Mononuclear cell (primary cell): ENCODE results near the gene EIF2A. TPM values are rescaled to one million over a fixed set of nuclear protein-coding genes. Genes with fewer than 3 reads are reported as not detected.

ENCODE experiments used
- H3K27me3 ChIP-seq: 2 replicates; pipeline ENCODE4 v1.6.0; 2011; ENCODE audit warnings: low read length, control low read depth; ENCODE audit not compliant: insufficient read depth
- H3K4me1 ChIP-seq: 2 replicates; pipeline ENCODE4 v1.5.1; 2011; ENCODE audit warnings: mild to moderate bottlenecking, low read length, control low read depth; ENCODE audit not compliant: insufficient read depth
- H3K4me3 ChIP-seq: 2 replicates; pipeline ENCODE4 v1.5.1; 2011; ENCODE audit warnings: mild to moderate bottlenecking, low read length, moderate library complexity
- H3K9me3 ChIP-seq: 2 replicates; pipeline ENCODE4 v1.5.1; 2011; ENCODE audit warnings: low read depth, mild to moderate bottlenecking, control low read depth, low read length
- total RNA-seq: library from RNA; depleted of rRNA; stranded (reverse); fragments of >200 nt; gene quantifications from one replicate; pipeline ENCODE4 v1.2.3, GENCODE V29; 2012

Gene EIF2A
- total RNA-seq, 1 donor = 246 TPM

DNA sequence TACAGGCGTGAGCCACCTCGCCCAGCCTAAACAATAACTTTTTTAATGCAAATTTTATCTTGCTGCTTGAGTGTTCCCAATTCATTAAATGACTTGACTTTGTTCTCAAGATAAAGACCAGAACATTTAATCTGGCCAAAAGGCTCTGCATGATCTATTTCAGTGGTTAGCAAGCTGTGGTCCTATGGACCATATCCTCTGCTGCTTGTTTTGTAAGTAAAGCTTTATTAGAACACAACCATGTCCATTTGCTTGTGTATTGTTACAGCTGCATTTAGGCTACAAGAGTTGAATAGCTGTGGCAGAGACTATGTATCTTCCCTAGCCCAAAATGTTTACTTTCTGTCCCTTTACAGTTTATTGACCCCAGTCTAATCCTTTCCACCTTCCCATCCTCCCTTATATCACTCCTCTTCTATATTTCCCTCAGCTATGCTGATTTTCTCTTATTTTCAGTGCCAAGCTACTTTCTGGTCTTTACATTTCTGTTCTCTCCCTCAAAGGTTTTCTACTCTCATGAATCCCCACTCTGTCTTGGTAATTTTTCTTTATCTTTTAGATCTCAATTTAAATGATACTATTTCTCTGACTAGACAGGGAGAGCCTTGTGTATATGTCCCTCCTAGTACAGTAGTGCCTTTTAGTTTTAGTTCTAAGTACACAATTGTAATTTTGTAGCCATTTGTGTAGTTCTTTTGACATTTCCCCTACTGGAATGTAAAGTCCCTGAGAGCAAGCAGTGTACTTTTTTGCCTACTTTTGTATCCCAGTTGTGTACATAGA lies 79.8 kb downstream of the EIF2A start:
- no peak overlapping the region for H3K4me3 ChIP-seq
- no peaks in the 10 kb centered on the region for H3K27me3 ChIP-seq
- no peaks in the 10 kb centered on the region for H3K9me3 ChIP-seq
- no peaks in the 10 kb centered on the region for H3K4me1 ChIP-seq

DNA sequence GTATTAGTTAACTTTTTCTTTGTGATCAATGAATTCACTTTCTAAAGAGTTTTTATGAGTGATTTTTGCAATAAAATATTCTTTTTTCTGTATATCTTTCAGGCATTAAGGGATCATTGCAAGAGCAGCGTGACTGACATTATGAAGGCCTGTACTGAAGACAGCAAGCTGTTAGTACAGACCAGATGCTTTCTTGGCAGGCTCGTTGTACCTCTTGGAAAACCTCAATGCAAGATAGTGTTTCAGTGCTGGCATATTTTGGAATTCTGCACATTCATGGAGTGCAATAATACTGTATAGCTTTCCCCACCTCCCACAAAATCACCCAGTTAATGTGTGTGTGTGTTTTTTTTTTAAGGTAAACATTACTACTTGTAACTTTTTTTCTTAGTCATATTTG lies 81.0 kb downstream of the EIF2A start:
- no peaks in the 10 kb centered on the region for H3K4me1 ChIP-seq
- H3K9me3 ChIP-seq = no peaks in the 10 kb centered on the region
- no peaks in the 10 kb centered on the region for H3K27me3 ChIP-seq
- no peak overlapping the region for H3K4me3 ChIP-seq

DNA sequence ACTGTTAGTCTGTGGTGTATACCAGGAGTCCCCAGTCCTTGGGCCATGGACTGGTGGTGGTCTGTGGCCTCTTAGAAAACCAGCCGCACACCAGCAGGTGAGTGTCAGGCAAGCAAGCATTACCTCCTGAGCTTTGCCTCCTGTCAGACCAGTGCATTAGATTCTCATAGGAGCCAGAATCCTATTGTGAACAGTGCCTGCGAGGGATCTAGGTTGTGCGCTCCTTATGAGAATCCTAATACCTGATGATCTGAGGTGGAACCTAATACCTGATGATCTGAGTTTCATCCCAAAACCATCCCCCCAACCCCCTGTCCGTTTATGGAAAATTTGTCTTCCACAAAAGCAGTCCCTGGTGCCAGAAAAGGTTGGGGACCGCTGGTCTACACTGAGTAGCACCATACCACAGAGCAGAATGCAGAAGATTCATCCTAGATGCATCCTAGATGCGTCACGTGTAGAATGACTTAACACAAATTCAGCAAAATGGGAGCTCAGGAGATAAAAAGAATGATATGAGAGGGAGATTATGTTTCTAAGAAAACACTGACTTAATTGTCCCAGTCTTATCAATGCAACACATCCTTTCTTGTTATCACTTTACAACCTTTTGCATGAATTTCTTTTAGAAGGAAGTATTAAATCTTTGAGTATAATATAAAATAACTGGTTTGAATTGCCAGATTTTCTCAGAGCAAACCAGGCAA lies 85.1 kb downstream of the EIF2A start:
- Histone ChIP-seq H3K4me3 (no peak overlapping the region), H3K27me3 (no peaks in the 10 kb centered on the region), H3K4me1 (peaks cover 13% of the 10 kb centered on the region), H3K9me3 (no peaks in the 10 kb centered on the region)

GRCh38 chr3:150635076-150635475 lies 88.5 kb downstream of the EIF2A start:
- Histone ChIP-seq H3K4me1 (peaks cover 13% of the 10 kb centered on the region), H3K27me3 (no peaks in the 10 kb centered on the region), H3K4me3 (no peak overlapping the region)

DNA sequence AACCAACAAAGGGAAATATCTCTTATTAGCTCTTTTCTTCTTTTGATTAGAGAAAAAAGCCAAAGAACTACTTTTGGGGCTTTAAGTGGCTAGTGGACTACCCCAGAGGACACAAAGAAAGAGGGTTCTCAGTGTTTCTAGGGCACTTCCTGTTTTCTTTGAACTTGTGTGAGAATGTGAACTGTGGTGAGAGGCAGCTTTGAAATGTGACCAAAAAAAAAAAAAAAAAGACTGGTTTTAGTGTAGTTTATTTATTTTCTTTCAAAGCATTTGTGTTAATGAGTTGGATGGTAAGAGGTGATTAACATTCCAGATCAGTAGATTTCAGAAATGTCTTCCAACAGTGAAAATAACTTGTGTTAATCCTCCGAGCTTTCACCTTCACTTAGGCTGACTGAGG lies 88.9 kb downstream of the EIF2A start:
- H3K9me3 ChIP-seq = no peaks in the 10 kb centered on the region
- peaks cover 13% of the 10 kb centered on the region for H3K4me1 ChIP-seq
- H3K4me3 ChIP-seq = no peak overlapping the region
- H3K27me3 ChIP-seq = no peaks in the 10 kb centered on the region

More at GRCh38 chr3:150635076-150635475, 88.5 kb downstream of the EIF2A start:
- no peaks in the 10 kb centered on the region for H3K9me3 ChIP-seq

Other genes with a start within 250 kb of the EIF2A start
- gene TSC22D2, start 138.5 kb upstream of the EIF2A start, total RNA-seq = 44.6 TPM
- gene SERP1, start 291 bp upstream of the EIF2A start, total RNA-seq = 261 TPM
- 268 TPM for gene SELENOT, start 56.5 kb downstream of the EIF2A start, total RNA-seq
- 0.21 TPM for gene ERICH6, start 157.1 kb downstream of the EIF2A start, total RNA-seq
- gene SIAH2, start 216.4 kb downstream of the EIF2A start, total RNA-seq = 44.0 TPM